GM23338 (cell line): ENCODE results near the gene BCHE. TPM values are rescaled to one million over a fixed set of nuclear protein-coding genes. Genes with fewer than 3 reads are reported as not detected.

Source experiments
- ATAC-seq: fragments of 200-7000 bp; cut with Tn5 transposase; 3 replicates; pipeline ENCODE4 v1.9.1; 2020
- DNase-seq: peaks from one replicate; pipeline ENCODE4 v3.0.0-alpha.2; 2015; ENCODE audit warnings: low spot score
- H2AFZ ChIP-seq: fragments of 200-600 bp; sonication (generic); 2 replicates; pipeline ENCODE4 v1.8.0; 2016; ENCODE audit warnings: antibody characterized with exemption, mild to moderate bottlenecking, moderate library complexity
- H3F3A ChIP-seq: fragments of 200-600 bp; sonication (generic); replicated peaks from 2 replicates; pipeline ENCODE4 v1.8.0; 2017; ENCODE audit warnings: antibody characterized with exemption, mixed run types, low read depth
- H3K27ac ChIP-seq: fragments of 200-600 bp; sonication (generic); 2 replicates; pipeline ENCODE4 v1.6.1; 2016; ENCODE audit warnings: low read depth
- H3K27me3 ChIP-seq: fragments of 200-600 bp; sonication (generic); 2 replicates; pipeline ENCODE4 v1.8.0; 2016; ENCODE audit warnings: mild to moderate bottlenecking, mixed run types, moderate library complexity; ENCODE audit not compliant: insufficient read depth
- H3K36me3 ChIP-seq: fragments of 200-600 bp; sonication (generic); 2 replicates; pipeline ENCODE4 v1.8.0; 2016; ENCODE audit warnings: mild to moderate bottlenecking; ENCODE audit not compliant: insufficient read depth
- H3K4me1 ChIP-seq: fragments of 200-600 bp; sonication (generic); 2 replicates; pipeline ENCODE4 v1.8.0; 2016; ENCODE audit warnings: mild to moderate bottlenecking, moderate library complexity; ENCODE audit not compliant: insufficient read depth
- H3K4me2 ChIP-seq: fragments of 200-600 bp; sonication (generic); 2 replicates; pipeline ENCODE4 v1.7.1; 2017; ENCODE audit warnings: mixed run types
- H3K4me3 ChIP-seq: fragments of 200-600 bp; sonication (generic); 2 replicates; pipeline ENCODE4 v1.6.1; 2016; ENCODE audit warnings: mixed run types
- H3K79me2 ChIP-seq: fragments of 200-600 bp; sonication (generic); replicated peaks from 2 replicates; pipeline ENCODE4 v1.8.0; 2017; ENCODE audit warnings: mild to moderate bottlenecking; ENCODE audit not compliant: insufficient read depth
- H3K9me2 ChIP-seq: fragments of 200-600 bp; sonication (generic); 2 replicates; pipeline ENCODE4 v1.8.0; 2017; ENCODE audit not compliant: insufficient read depth
- H4K20me1 ChIP-seq: fragments of 200-600 bp; sonication (generic); replicated peaks from 2 replicates; pipeline ENCODE4 v1.8.0; 2017; ENCODE audit warnings: mild to moderate bottlenecking; ENCODE audit not compliant: insufficient read depth
- H3K27ac Mint-ChIP-seq: 2 replicates; pipeline ENCODE4 v1.8.0; 2020; ENCODE audit warnings: inconsistent platforms, mild to moderate bottlenecking, moderate library complexity, mixed read lengths
- H3K27me3 Mint-ChIP-seq: 3 replicates; pipeline ENCODE4 v1.8.0; 2022; ENCODE audit warnings: low read depth, mild to moderate bottlenecking, moderate library complexity, mixed read lengths, inconsistent platforms; ENCODE audit not compliant: insufficient read depth, poor library complexity
- H3K36me3 Mint-ChIP-seq: 3 replicates; pipeline ENCODE4 v1.8.0; 2021; ENCODE audit warnings: low read depth, mild to moderate bottlenecking, inconsistent platforms, moderate library complexity, mixed read lengths
- H3K4me1 Mint-ChIP-seq: 3 replicates; pipeline ENCODE4 v1.8.0; 2020; ENCODE audit warnings: mild to moderate bottlenecking, inconsistent platforms, mixed read lengths
- H3K4me3 Mint-ChIP-seq: 3 replicates; pipeline ENCODE4 v1.8.0; 2021; ENCODE audit warnings: moderate library complexity, mild to moderate bottlenecking, inconsistent platforms, mixed read lengths
- H3K9me3 Mint-ChIP-seq: 3 replicates; pipeline ENCODE4 v1.8.0; 2020; ENCODE audit warnings: moderate library complexity, mild to moderate bottlenecking, inconsistent platforms, mixed read lengths
- CREB1 ChIP-seq: fragments of 250-450 bp; sonication (Bioruptor Pico); IDR thresholded peaks from 2 replicates; pipeline ENCODE4 v1.5.0; 2020; ENCODE audit warnings: low read depth, mild to moderate bottlenecking, moderate library complexity
- CTCF ChIP-seq, 2 experiments: fragments of 200-600 bp in 1 of 2; sonication (generic) in 1 of 2; conservative IDR thresholded peaks; 2 replicates each; pipeline versions ENCODE4 v1.5.1 to v1.6.1; 2016 to 2017; ENCODE audit warnings: antibody characterized with exemption in 2 of 2, low read depth in 2 of 2, mild to moderate bottlenecking in 2 of 2, moderate library complexity in 1 of 2
- EZH2 ChIP-seq: fragments of 200-600 bp; sonication (generic); IDR thresholded peaks from one replicate; pipeline ENCODE4 v1.8.0; 2017; ENCODE audit warnings: antibody characterized with exemption, mild to moderate bottlenecking, low read depth; ENCODE audit not compliant: unreplicated experiment
- EZH2phosphoT487 ChIP-seq: fragments of 200-600 bp; sonication (generic); IDR thresholded peaks from one replicate; pipeline ENCODE4 v1.8.1; 2018; ENCODE audit warnings: antibody characterized with exemption; ENCODE audit not compliant: unreplicated experiment
- JUNB ChIP-seq: IDR thresholded peaks from one replicate; pipeline ENCODE4 v1.6.1; 2016; ENCODE audit warnings: antibody characterized with exemption; ENCODE audit not compliant: unreplicated experiment
- POLR2AphosphoS5 ChIP-seq: IDR thresholded peaks from 2 replicates; pipeline ENCODE4 v1.6.1; 2016; ENCODE audit warnings: antibody characterized with exemption, low read depth
- STAT1 ChIP-seq: IDR thresholded peaks from one replicate; pipeline ENCODE4 v1.6.1; 2016; ENCODE audit warnings: antibody characterized with exemption; ENCODE audit not compliant: unreplicated experiment
- ZNF114 ChIP-seq: fragments of 250-450 bp; sonication (Bioruptor Pico); IDR thresholded peaks from 2 replicates; pipeline ENCODE4 v1.5.0; 2020; ENCODE audit warnings: mild to moderate bottlenecking, moderate library complexity
- polyA plus RNA-seq: library from polyadenylated mRNA; unstranded; fragments of >200 nt; fragmentation: Nextera tagmentation; extraction: Ambion mirVana; gene quantifications from 2 replicates; pipeline ENCODE4 v1.2.1, GENCODE V29; 2016
- total RNA-seq: library from RNA; depleted of rRNA; stranded (reverse); fragments of >200 nt; shearing (Covaris generic); gene quantifications from 2 replicates; pipeline ENCODE4 v1.2.3, GENCODE V29; 2014
- TF ChIP-seq, protein P1 (sequence below): IDR thresholded peaks from one replicate; pipeline ENCODE4 v1.6.1; 2018; ENCODE audit warnings: antibody characterized with exemption; ENCODE audit not compliant: unreplicated experiment
- TF ChIP-seq, protein P2 (sequence below): fragments of 250-450 bp; sonication (Bioruptor Pico); IDR thresholded peaks from 2 replicates; pipeline ENCODE4 v1.5.0; 2020; ENCODE audit warnings: mild to moderate bottlenecking, moderate library complexity

Gene BCHE
- total and polyA plus RNA-seq, 2 experiments from 2014 or later = 0.73 to 1.1 TPM

DNA sequence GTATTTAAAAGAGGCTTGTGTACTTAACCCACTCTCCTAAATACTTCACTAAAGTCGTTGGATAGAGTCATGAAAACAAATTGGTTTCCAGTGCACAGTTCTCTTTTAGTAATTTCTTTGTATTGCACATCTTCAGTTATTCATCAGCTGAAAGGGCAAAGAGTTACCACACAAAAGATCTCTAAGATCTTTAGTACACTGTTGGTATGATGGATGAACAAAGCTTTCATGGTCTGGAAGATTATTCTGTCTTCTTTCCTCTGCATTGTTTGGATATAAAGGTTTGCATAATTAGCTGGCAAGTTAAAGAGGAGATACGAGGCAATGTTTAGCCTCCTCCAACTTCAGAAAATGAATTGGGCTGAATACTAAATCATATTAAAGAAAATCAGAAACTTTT lies 40.5 kb downstream of the BCHE start (continued):
- TF ChIP-seq POLR2AphosphoS5 = no peak
- no peak for TF ChIP-seq EZH2phosphoT487
- TF ChIP-seq JUNB = no peak
- no peak for TF ChIP-seq CTCF (conservative IDR thresholded peaks at IDR 0.05; ENCODE audit: low read depth in 2 of 2)
- no peak for TF ChIP-seq ZNF114
- TF ChIP-seq STAT1 = no peak
- TF ChIP-seq EZH2 = no peak
- no peak for TF ChIP-seq CREB1 (CRISPR knock-in tag)
- TF ChIP-seq, protein P1, sequence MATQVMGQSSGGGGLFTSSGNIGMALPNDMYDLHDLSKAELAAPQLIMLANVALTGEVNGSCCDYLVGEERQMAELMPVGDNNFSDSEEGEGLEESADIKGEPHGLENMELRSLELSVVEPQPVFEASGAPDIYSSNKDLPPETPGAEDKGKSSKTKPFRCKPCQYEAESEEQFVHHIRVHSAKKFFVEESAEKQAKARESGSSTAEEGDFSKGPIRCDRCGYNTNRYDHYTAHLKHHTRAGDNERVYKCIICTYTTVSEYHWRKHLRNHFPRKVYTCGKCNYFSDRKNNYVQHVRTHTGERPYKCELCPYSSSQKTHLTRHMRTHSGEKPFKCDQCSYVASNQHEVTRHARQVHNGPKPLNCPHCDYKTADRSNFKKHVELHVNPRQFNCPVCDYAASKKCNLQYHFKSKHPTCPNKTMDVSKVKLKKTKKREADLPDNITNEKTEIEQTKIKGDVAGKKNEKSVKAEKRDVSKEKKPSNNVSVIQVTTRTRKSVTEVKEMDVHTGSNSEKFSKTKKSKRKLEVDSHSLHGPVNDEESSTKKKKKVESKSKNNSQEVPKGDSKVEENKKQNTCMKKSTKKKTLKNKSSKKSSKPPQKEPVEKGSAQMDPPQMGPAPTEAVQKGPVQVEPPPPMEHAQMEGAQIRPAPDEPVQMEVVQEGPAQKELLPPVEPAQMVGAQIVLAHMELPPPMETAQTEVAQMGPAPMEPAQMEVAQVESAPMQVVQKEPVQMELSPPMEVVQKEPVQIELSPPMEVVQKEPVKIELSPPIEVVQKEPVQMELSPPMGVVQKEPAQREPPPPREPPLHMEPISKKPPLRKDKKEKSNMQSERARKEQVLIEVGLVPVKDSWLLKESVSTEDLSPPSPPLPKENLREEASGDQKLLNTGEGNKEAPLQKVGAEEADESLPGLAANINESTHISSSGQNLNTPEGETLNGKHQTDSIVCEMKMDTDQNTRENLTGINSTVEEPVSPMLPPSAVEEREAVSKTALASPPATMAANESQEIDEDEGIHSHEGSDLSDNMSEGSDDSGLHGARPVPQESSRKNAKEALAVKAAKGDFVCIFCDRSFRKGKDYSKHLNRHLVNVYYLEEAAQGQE = no peak

DNA sequence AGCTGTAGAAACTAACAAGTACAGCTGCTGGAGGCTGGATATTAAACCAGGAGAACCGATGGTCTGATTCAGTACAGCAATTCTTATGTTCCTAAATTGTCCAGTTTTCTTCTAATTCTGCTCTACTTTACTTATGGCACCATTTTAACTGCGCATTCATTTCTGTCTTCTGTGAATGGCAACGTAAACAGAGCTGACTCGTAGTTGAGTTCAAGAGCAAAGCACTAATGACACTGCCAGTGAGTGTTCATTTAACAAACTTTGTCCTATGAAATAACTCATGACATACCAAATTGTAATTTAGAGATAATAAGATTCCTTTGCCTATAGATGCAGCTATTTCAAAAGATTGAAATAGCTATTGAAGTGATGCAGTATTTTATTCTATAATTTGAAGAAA lies 48.7 kb downstream of the BCHE start:
- no peak overlapping the region for H3K27ac Mint-ChIP-seq
- no peaks in the 10 kb centered on the region for H3K9me2 ChIP-seq
- no peaks in the 10 kb centered on the region for H3K27me3 ChIP-seq
- no peaks in the 10 kb centered on the region for H4K20me1 ChIP-seq
- ATAC-seq = no peak
- H3K4me1 Mint-ChIP-seq = no peaks in the 10 kb centered on the region
- H3K4me3 Mint-ChIP-seq = no peak overlapping the region
- no peaks in the 10 kb centered on the region for H3K36me3 ChIP-seq
- H3K9me3 Mint-ChIP-seq = no peaks in the 10 kb centered on the region
- H2AFZ ChIP-seq = no peak overlapping the region
- H3K27ac ChIP-seq = no peak overlapping the region
- no peaks in the 10 kb centered on the region for H3K4me1 ChIP-seq
- no peak overlapping the region for H3K4me3 ChIP-seq
- no peaks in the 10 kb centered on the region for H3F3A ChIP-seq
- no peaks in the 10 kb centered on the region for H3K79me2 ChIP-seq
- DNase-seq = no peak
- H3K27me3 Mint-ChIP-seq = peaks cover 1% of the 10 kb centered on the region
- H3K4me2 ChIP-seq = no peak overlapping the region
- no peaks in the 10 kb centered on the region for H3K36me3 Mint-ChIP-seq
- TF ChIP-seq, protein P2, sequence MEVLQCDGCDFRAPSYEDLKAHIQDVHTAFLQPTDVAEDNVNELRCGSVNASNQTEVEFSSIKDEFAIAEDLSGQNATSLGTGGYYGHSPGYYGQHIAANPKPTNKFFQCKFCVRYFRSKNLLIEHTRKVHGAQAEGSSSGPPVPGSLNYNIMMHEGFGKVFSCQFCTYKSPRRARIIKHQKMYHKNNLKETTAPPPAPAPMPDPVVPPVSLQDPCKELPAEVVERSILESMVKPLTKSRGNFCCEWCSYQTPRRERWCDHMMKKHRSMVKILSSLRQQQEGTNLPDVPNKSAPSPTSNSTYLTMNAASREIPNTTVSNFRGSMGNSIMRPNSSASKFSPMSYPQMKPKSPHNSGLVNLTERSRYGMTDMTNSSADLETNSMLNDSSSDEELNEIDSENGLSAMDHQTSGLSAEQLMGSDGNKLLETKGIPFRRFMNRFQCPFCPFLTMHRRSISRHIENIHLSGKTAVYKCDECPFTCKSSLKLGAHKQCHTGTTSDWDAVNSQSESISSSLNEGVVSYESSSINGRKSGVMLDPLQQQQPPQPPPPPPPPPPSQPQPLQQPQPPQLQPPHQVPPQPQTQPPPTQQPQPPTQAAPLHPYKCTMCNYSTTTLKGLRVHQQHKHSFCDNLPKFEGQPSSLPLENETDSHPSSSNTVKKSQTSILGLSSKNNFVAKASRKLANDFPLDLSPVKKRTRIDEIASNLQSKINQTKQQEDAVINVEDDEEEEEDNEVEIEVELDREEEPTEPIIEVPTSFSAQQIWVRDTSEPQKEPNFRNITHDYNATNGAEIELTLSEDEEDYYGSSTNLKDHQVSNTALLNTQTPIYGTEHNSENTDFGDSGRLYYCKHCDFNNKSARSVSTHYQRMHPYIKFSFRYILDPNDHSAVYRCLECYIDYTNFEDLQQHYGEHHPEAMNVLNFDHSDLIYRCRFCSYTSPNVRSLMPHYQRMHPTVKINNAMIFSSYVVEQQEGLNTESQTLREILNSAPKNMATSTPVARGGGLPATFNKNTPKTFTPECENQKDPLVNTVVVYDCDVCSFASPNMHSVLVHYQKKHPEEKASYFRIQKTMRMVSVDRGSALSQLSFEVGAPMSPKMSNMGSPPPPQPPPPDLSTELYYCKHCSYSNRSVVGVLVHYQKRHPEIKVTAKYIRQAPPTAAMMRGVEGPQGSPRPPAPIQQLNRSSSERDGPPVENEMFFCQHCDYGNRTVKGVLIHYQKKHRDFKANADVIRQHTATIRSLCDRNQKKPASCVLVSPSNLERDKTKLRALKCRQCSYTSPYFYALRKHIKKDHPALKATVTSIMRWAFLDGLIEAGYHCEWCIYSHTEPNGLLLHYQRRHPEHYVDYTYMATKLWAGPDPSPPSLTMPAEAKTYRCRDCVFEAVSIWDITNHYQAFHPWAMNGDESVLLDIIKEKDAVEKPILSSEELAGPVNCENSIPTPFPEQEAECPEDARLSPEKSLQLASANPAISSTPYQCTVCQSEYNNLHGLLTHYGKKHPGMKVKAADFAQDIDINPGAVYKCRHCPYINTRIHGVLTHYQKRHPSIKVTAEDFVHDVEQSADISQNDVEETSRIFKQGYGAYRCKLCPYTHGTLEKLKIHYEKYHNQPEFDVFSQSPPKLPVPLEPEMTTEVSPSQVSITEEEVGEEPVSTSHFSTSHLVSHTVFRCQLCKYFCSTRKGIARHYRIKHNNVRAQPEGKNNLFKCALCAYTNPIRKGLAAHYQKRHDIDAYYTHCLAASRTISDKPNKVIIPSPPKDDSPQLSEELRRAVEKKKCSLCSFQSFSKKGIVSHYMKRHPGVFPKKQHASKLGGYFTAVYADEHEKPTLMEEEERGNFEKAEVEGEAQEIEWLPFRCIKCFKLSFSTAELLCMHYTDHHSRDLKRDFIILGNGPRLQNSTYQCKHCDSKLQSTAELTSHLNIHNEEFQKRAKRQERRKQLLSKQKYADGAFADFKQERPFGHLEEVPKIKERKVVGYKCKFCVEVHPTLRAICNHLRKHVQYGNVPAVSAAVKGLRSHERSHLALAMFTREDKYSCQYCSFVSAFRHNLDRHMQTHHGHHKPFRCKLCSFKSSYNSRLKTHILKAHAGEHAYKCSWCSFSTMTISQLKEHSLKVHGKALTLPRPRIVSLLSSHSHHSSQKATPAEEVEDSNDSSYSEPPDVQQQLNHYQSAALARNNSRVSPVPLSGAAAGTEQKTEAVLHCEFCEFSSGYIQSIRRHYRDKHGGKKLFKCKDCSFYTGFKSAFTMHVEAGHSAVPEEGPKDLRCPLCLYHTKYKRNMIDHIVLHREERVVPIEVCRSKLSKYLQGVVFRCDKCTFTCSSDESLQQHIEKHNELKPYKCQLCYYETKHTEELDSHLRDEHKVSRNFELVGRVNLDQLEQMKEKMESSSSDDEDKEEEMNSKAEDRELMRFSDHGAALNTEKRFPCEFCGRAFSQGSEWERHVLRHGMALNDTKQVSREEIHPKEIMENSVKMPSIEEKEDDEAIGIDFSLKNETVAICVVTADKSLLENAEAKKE (CRISPR knock-in tag) = no peak
- TF ChIP-seq JUNB (no peak), POLR2AphosphoS5 (no peak), CTCF (conservative IDR thresholded peaks at IDR 0.05; ENCODE audit: low read depth in 2 of 2) (no peak), CREB1 (CRISPR knock-in tag) (no peak), ZNF114 (no peak)
